ENCODE measurements around the gene EIF3CL.
"Not testable (repeated sequence)": the region's sequence is repeated elsewhere in the genome, so short reads cannot be mapped to it uniquely, and the experiment has no call there.

- not testable (repeated sequence) for TF ChIP-seq CTCF (IDR thresholded peaks at IDR 0.05 in 8 of 11, conservative IDR thresholded peaks at IDR 0.05 in 3 of 11); POLR2A (IDR thresholded peaks at IDR 0.05); POLR2AphosphoS5 (IDR thresholded peaks at IDR 0.05)
Measured at GRCh38 chr16:28438899-28439298, 35.3 kb upstream of the EIF3CL start.
